ENCODE measurements around the gene ARSJ. TPM values are rescaled to one million over a fixed set of nuclear protein-coding genes. Genes with fewer than 3 reads are reported as not detected.
A peak's percentile ranks its signal among the peaks of the same experiment; 100 is the strongest.

Gene ARSJ
- total RNA-seq, 3 donors from 2014 or later (not counting 1 experiment from before 2014, with no cell fraction given): 1.5 to 2.3 (median 1.5) TPM

DNA sequence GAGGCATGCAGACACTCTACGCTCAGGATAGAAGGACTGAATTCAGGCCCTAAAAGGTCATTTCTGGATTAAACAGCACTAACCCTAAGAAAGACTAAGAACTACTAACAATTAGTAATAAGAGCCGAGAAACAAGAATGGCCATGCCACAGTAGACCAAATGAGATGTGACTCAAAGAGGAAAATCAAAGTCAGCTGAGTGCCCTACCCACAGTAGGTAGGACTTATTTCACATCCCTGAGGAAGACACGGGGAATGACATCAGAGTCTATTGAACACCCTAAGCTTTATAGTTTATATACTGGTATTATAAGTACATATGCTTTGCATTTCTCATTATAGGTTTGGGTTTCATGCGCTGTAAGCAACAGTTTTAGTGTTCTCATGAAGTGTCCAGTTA lies 2.7 kb upstream of the ARSJ start:
- H3K4me3 Mint-ChIP-seq: no peak overlapping the region
- H3K36me3 ChIP-seq (ENCODE audit: control insufficient read depth, insufficient read depth, low read length): no peaks in the 10 kb centered on the region
- H3K36me3 Mint-ChIP-seq: peaks cover 6% of the 10 kb centered on the region
- TF ChIP-seq, protein P1, sequence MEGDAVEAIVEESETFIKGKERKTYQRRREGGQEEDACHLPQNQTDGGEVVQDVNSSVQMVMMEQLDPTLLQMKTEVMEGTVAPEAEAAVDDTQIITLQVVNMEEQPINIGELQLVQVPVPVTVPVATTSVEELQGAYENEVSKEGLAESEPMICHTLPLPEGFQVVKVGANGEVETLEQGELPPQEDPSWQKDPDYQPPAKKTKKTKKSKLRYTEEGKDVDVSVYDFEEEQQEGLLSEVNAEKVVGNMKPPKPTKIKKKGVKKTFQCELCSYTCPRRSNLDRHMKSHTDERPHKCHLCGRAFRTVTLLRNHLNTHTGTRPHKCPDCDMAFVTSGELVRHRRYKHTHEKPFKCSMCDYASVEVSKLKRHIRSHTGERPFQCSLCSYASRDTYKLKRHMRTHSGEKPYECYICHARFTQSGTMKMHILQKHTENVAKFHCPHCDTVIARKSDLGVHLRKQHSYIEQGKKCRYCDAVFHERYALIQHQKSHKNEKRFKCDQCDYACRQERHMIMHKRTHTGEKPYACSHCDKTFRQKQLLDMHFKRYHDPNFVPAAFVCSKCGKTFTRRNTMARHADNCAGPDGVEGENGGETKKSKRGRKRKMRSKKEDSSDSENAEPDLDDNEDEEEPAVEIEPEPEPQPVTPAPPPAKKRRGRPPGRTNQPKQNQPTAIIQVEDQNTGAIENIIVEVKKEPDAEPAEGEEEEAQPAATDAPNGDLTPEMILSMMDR (IDR thresholded peaks at IDR 0.05): no peak
- H3K4me1 ChIP-seq (ENCODE audit: control insufficient read depth, insufficient read depth, low read length): peaks cover 14% of the 10 kb centered on the region
- no peaks in the 10 kb centered on the region for H3K9me3 Mint-ChIP-seq
- peaks cover 32 to 38% of the 10 kb centered on the region in 2 donors for H3K27me3 Mint-ChIP-seq (ENCODE audit: low read depth in 2 of 2)
- 100% methylated on average over 3 of the region's 4 CpGs for WGBS (ENCODE audit: insufficient coverage)
- no peaks in the 10 kb centered on the region for H3K9me3 ChIP-seq (ENCODE audit: control insufficient read depth, insufficient read depth, low read length)
- no peak overlapping the region for H3K27ac ChIP-seq (ENCODE audit: low read length)
- intact Hi-C loops (cut with micrococcal nuclease): loop anchor here (5.0 kb wide), 1 partner anchor 35 kb away; no protein-coding TSS in a partner anchor
- peaks cover 21 to 31% of the 10 kb centered on the region in 2 donors for H3K4me1 Mint-ChIP-seq
- no peak overlapping the region for H3K4me3 ChIP-seq (ENCODE audit: low read length)
- peaks cover 3% of the 10 kb centered on the region for H3K27me3 ChIP-seq (ENCODE audit: control insufficient read depth, insufficient read depth, low read length)
- no peak overlapping the region for H3K27ac Mint-ChIP-seq
- ATAC-seq (no peak), DNase-seq (no peak)

DNA sequence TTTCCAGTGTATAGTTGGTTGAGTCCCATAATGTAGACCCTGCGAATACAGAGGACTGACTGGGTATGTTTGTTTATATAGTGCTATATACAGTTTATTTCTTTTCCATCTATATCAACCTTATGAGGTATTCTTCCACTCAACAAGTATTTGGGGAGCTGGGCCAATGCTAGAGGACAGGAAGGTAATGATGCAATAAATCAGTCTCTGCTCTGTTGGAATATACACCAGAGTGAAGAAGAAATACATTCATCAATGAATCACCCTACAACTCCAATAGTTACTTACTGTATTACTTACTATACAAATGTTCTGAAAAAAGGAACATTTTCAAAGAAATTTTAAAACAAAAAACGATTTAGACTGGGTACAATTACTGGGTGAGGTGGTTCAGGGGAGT lies 2.1 kb upstream of the ARSJ start:
- Histone ChIP-seq H3K27me3 (ENCODE audit: control insufficient read depth, insufficient read depth, low read length) (peaks cover 3% of the 10 kb centered on the region), H3K36me3 (ENCODE audit: control insufficient read depth, insufficient read depth, low read length) (no peaks in the 10 kb centered on the region), H3K4me3 (ENCODE audit: low read length) (no peak overlapping the region), H3K9me3 (ENCODE audit: control insufficient read depth, insufficient read depth, low read length) (no peaks in the 10 kb centered on the region), H3K27ac (ENCODE audit: low read length) (no peak overlapping the region), H3K4me1 (ENCODE audit: control insufficient read depth, insufficient read depth, low read length) (peaks cover 14% of the 10 kb centered on the region)
- no peaks in the 10 kb centered on the region for H3K9me3 Mint-ChIP-seq
- H3K4me1 Mint-ChIP-seq: peaks cover 21 to 33% of the 10 kb centered on the region in 2 donors
- ATAC-seq (no peak), DNase-seq (no peak)
- 38% methylated on average over 1 of the region's 2 CpGs for WGBS (ENCODE audit: insufficient coverage)
- H3K4me3 Mint-ChIP-seq: peak overlapping the region; percentile 46
- TF ChIP-seq, protein P1 (IDR thresholded peaks at IDR 0.05): no peak
- intact Hi-C loops (cut with micrococcal nuclease): loop anchor here (5.0 kb wide), 1 partner anchor 36 kb away; no protein-coding TSS in a partner anchor
- H3K36me3 Mint-ChIP-seq: peaks cover 6% of the 10 kb centered on the region
- H3K27ac Mint-ChIP-seq: no peak overlapping the region
- H3K27me3 Mint-ChIP-seq (ENCODE audit: low read depth in 2 of 2): peaks cover 32 to 38% of the 10 kb centered on the region in 2 donors

DNA sequence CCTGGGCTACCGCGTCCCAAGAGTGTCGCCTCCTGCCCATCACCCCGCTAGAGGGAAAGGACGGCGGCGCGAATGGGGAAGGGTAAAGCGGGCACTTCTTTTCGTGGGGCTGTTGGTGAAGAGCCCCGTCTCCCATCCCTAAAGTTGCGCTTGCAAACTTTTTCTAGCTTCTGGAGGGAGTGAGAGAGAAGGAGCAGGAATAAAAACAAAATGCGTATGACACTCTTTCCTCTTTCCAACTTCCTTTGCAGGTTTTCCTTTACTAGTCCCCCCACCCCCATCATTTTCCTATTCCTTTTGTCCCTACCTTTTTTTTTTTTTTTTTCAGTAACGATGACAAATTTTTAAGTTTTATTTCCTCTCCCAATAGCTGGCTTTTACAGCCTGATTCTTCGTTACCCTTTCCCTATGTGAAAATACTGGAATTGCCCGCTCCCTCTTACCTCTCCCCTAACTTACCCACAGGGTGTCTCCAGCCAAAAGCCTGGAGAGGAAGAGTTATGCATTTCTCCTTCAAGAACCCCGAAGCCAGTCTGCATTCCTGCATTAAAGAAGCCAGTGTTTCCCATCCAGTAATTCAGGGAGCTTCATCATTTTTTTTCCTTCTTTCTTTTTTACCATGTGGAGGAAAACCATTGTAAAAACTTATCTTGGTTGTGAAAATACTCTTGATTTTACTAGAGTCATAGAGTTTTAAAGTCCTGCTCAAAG lies 613 bp upstream of the ARSJ start:
- Histone ChIP-seq H3K4me1 (ENCODE audit: control insufficient read depth, insufficient read depth, low read length) (peaks cover 14% of the 10 kb centered on the region), H3K4me3 (ENCODE audit: low read length) (peak overlapping the region; percentile 42), H3K27ac (ENCODE audit: low read length) (no peak overlapping the region), H3K36me3 (ENCODE audit: control insufficient read depth, insufficient read depth, low read length) (no peaks in the 10 kb centered on the region), H3K27me3 (ENCODE audit: control insufficient read depth, insufficient read depth, low read length) (peaks cover 3% of the 10 kb centered on the region), H3K9me3 (ENCODE audit: control insufficient read depth, insufficient read depth, low read length) (no peaks in the 10 kb centered on the region)
- H3K27me3 Mint-ChIP-seq (ENCODE audit: low read depth in 2 of 2): peaks cover 32 to 38% of the 10 kb centered on the region in 2 donors
- peak overlapping the region; percentile 69 to 77 for H3K27ac Mint-ChIP-seq
- ATAC-seq (peak in 1 of 3 donors; percentile 52), DNase-seq (no peak)
- H3K4me3 Mint-ChIP-seq: peak overlapping the region; percentile 94
- TF ChIP-seq, protein P1 (IDR thresholded peaks at IDR 0.05): no peak
- peaks cover 21 to 33% of the 10 kb centered on the region in 2 donors for H3K4me1 Mint-ChIP-seq
- no peaks in the 10 kb centered on the region for H3K9me3 Mint-ChIP-seq
- intact Hi-C loops (cut with micrococcal nuclease): loop anchor here (5.0 kb wide), 1 partner anchor 37 kb away; no protein-coding TSS in a partner anchor
- 10% methylated on average over 16 of the region's 17 CpGs for WGBS (ENCODE audit: insufficient coverage)
- H3K36me3 Mint-ChIP-seq: peaks cover 6% of the 10 kb centered on the region
